Neuron (in vitro differentiated cells): ENCODE results near the gene OAF.
"Not testable (repeated sequence)": the region's sequence is repeated elsewhere in the genome, so short reads cannot be mapped to it uniquely, and the experiment has no call there.

Experiments used
- H2AFZ ChIP-seq: one replicate; pipeline ENCODE4 v1.6.1; 2013; ENCODE audit warnings: low read depth, mild to moderate bottlenecking, inconsistent platforms, low read length, moderate library complexity
- H3K27me3 ChIP-seq: one replicate; pipeline ENCODE4 v1.6.1; 2013; ENCODE audit warnings: low read length; ENCODE audit not compliant: insufficient read depth
- H3K36me3 ChIP-seq: one replicate; pipeline ENCODE4 v1.6.1; 2013; ENCODE audit warnings: low read length; ENCODE audit not compliant: insufficient read depth
- H3K4me1 ChIP-seq: one replicate; pipeline ENCODE4 v1.6.1; 2013; ENCODE audit warnings: low read length; ENCODE audit not compliant: insufficient read depth
- H3K4me3 ChIP-seq: 2 replicates; pipeline ENCODE4 v1.5.1; 2013; ENCODE audit warnings: mild to moderate bottlenecking, low read length, moderate library complexity
- H3K9me3 ChIP-seq: one replicate; pipeline ENCODE4 v1.6.1; 2013; ENCODE audit warnings: low read length

Gene OAF

GRCh38 chr11:120179057-120179672, 31.7 kb upstream of the OAF start:
- Histone ChIP-seq H3K4me3 (no peak overlapping the region), H3K36me3 (no peaks in the 10 kb centered on the region), H2AFZ (no peak overlapping the region), H3K27me3 (no peaks in the 10 kb centered on the region), H3K4me1 (peaks cover 43% of the 10 kb centered on the region), H3K9me3 (no peaks in the 10 kb centered on the region)

- H3K4me1 ChIP-seq = peaks cover 47% of the 10 kb centered on the region
Measured at GRCh38 chr11:120180063-120180462, 30.8 kb upstream of the OAF start.

DNA sequence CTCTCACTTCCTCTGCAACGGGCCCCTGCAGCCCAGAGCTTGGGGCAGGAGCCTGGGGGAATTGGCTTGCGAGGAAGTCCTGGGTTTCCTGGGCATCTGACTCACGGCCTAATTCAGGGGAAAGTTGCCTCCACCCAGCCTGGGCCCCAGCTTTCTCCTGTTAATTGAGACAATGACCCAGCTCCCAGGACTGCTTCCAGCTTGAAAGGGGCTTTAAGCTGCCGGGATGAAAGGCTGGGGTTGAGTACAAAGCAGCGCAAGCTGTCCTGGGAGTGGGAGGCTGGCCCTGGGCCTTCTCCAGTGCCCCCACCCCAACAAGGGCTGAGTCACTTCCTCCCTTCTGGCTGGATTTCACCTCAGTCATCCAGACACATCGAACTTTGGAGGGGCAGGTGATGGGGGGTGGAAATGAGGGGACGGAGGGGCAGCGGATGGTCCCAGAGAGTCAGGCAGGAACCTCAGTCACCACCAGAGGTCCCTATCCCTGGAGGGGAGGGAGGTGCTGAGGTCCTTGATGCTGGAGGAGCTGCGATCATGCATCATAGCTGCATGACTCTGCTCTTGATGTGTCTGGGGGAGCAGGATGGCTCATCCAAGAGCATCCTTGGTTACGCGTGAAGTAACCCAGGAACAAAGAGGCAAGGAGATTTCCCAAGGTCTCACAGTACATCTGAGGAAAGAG, 30.1 kb upstream of the OAF start:
- no peak overlapping the region for H3K4me3 ChIP-seq
- H2AFZ ChIP-seq = peak overlapping the region; percentile 62
- no peaks in the 10 kb centered on the region for H3K36me3 ChIP-seq
- no peaks in the 10 kb centered on the region for H3K9me3 ChIP-seq
- H3K4me1 ChIP-seq = peaks cover 52% of the 10 kb centered on the region
- H3K27me3 ChIP-seq = no peaks in the 10 kb centered on the region

More at GRCh38 chr11:120180063-120180462, 30.8 kb upstream of the OAF start:
- not testable (repeated sequence) for H3K27me3 ChIP-seq, H3K4me3 ChIP-seq, H3K9me3 ChIP-seq, H3K36me3 ChIP-seq
- peak overlapping the region; percentile 62 for H2AFZ ChIP-seq

- no peaks in the 10 kb centered on the region for H3K9me3 ChIP-seq
- peaks cover 53% of the 10 kb centered on the region for H3K4me1 ChIP-seq
- H3K36me3 ChIP-seq = no peaks in the 10 kb centered on the region
- H2AFZ ChIP-seq = no peak overlapping the region
- H3K4me3 ChIP-seq = no peak overlapping the region
- no peaks in the 10 kb centered on the region for H3K27me3 ChIP-seq
Measured at GRCh38 chr11:120181376-120181975, 29.4 kb upstream of the OAF start.

DNA sequence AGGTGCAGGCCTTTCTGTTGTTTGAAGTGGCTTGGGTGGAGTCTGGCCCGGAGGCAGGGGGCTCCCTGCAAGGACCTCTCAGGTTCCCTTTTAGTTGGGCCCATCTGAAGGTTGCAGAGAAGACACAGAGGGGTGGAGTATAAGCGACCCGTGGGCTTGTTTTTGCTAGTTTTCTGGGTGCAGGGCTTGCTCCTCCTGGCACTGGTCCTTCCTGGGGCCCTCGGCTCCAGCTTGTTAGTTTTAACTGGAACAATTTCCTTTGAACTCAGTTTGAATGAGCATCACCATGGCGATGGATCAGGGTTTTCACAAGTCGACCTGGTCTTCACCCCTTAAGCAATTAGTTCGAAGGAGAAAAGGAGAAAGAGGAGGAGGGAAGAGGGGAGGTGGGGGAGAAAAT, 28.5 kb upstream of the OAF start:
- no peak overlapping the region for H2AFZ ChIP-seq
- H3K4me1 ChIP-seq = peaks cover 57% of the 10 kb centered on the region
- H3K36me3 ChIP-seq = no peaks in the 10 kb centered on the region
- no peak overlapping the region for H3K4me3 ChIP-seq
- no peaks in the 10 kb centered on the region for H3K27me3 ChIP-seq
- H3K9me3 ChIP-seq = no peaks in the 10 kb centered on the region

- Histone ChIP-seq H3K4me1 (peaks cover 60% of the 10 kb centered on the region), H3K4me3 (no peak overlapping the region), H3K9me3 (no peaks in the 10 kb centered on the region), H2AFZ (no peak overlapping the region), H3K27me3 (no peaks in the 10 kb centered on the region), H3K36me3 (no peaks in the 10 kb centered on the region)
Measured at GRCh38 chr11:120182790-120183491, 27.9 kb upstream of the OAF start.

DNA sequence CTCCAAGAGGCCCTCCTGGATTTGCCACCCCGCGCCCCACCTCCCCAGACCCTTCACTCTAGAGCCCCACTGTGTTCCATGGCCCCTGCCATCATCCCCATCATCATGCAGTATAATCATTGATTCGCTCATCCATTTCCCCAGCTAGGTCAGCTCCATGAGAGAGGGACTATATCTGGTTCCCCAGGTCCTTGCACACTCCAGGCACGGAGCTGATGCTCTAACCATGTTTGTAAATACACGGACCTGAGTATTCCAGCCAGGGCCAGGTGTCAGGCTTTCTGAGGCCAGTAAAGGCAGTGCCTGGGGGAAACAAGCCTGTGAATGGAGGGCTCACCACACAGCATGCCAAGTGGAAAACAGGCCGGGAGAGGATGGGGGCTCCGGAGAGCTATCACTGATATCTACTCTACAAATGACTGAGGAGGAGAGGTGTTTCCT, 27.1 kb upstream of the OAF start:
- H3K27me3 ChIP-seq = no peaks in the 10 kb centered on the region
- H3K4me3 ChIP-seq = no peak overlapping the region
- no peaks in the 10 kb centered on the region for H3K36me3 ChIP-seq
- H2AFZ ChIP-seq = no peak overlapping the region
- no peaks in the 10 kb centered on the region for H3K9me3 ChIP-seq
- H3K4me1 ChIP-seq = peaks cover 57% of the 10 kb centered on the region

GRCh38 chr11:120184371-120184945, 26.4 kb upstream of the OAF start:
- peaks cover 50% of the 10 kb centered on the region for H3K4me1 ChIP-seq
- H3K27me3 ChIP-seq = no peaks in the 10 kb centered on the region
- H3K9me3 ChIP-seq = peaks cover 4% of the 10 kb centered on the region
- no peak overlapping the region for H2AFZ ChIP-seq
- no peaks in the 10 kb centered on the region for H3K36me3 ChIP-seq
- no peak overlapping the region for H3K4me3 ChIP-seq

DNA sequence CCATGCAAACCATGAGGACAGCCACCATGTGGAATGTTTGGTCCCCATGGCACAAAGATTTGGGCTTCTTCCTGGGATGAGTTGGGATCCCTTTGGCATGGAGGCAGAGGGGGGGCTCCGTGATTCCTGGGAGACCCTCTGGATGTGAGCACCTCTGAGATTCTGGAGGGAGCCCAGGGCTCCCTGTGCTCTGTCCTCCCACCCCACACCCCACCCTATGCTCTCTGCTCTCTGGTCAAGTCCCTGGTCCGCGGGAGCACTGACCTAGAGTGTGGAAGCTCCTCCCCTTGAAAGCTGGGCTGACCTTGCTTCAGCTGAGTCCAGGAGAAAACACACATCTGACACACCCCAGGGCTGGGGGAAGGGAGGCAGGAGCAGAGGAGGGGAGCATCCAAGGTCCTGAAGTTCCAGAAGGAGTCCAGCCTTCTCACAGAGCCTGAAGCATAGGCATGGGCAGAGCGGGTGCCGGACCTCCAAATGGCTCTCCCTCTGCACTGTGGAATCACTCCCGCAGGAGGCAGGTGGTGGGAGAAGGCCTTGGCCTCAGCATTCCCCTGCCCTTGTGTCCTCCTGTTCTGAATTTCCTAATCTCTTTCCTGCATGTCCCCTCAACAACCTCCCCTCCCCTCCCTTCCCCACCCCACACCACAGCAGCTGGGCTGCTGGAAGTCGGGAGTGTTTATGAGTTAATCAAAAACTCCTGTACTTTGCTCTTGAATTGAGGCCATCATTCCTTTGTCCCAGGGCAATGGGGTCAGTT, 25.7 kb upstream of the OAF start:
- Histone ChIP-seq H3K4me3 (no peak overlapping the region), H3K4me1 (peaks cover 45% of the 10 kb centered on the region), H3K9me3 (peaks cover 4% of the 10 kb centered on the region), H2AFZ (no peak overlapping the region), H3K36me3 (no peaks in the 10 kb centered on the region), H3K27me3 (no peaks in the 10 kb centered on the region)

DNA sequence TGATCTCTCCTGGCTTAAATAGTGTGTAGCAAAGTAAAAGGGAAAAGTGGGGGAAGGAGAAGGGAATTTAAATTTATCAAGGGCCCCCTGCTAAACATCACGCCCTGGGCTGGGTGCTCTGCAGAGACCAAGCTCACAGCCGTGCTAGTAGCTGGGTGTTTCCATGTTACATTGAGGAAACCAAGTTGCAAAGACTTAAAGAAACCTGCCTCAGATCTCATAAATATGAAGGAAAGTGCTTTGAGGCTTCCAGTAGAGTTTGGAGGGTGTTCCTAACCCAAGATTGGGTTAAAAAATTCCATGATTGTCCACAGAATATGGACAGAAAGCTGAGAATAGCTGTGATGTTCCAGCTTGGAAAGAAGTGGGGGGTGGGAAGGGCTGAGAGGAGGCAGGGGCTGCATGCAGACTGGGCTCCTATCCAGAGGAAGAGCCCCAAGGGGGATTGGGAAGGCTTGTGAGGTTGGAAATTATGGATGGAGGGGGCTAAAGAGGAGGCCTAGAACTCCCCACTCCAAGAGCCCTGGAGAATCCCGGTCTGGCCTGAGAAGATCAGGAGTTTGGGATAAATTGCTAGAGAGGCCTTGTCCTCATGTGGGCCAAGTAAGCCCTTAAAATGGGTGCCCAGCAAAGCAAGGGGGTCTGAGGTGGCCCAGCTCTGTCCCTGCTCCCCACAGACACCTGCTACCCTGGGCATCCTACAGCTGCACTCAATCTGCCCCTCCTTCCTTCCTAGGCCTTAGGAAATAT, 25.0 kb upstream of the OAF start:
- peaks cover 38% of the 10 kb centered on the region for H3K4me1 ChIP-seq
- peaks cover 4% of the 10 kb centered on the region for H3K9me3 ChIP-seq
- H3K4me3 ChIP-seq = no peak overlapping the region
- no peak overlapping the region for H2AFZ ChIP-seq
- no peaks in the 10 kb centered on the region for H3K36me3 ChIP-seq
- no peaks in the 10 kb centered on the region for H3K27me3 ChIP-seq

DNA sequence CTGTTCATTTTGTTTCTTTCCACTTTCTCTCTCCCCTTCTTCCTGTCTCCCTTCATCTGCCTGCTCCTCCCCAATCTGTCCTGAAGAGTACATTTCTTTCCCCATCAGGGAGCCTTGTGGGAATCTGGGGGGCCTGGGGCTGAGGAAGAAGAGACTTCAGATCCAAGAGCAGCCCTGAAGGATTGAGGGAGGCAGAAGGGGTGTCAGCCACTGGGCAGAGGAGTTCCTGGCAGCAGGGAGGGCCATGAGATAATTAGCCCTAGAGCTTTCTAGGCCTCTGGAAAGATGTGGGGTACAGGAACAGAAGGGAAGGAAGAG, 24.4 kb upstream of the OAF start:
- Histone ChIP-seq H2AFZ (no peak overlapping the region), H3K9me3 (peaks cover 4% of the 10 kb centered on the region), H3K4me3 (no peak overlapping the region), H3K27me3 (no peaks in the 10 kb centered on the region), H3K36me3 (no peaks in the 10 kb centered on the region), H3K4me1 (peaks cover 32% of the 10 kb centered on the region)
